SK-N-SH (cell line): ENCODE data around the gene GATA2. TPM values are rescaled to one million over a fixed set of nuclear protein-coding genes. Genes with fewer than 3 reads are reported as not detected.
A peak's percentile ranks its signal among the peaks of the same experiment; 100 is the strongest.

Experiments used
- CTCF ChIA-PET: fragments of 300-600, 350-600 bp; formaldehyde crosslinking; extraction: SDS; loops from one replicate; lab custom pipeline; 2021; lab: Yijun Ruan, JAX
- POLR2A ChIA-PET: fragments of 350-600 bp; sonication (Branson Sonifier 250); formaldehyde crosslinking; extraction: SDS; loops from one replicate; lab custom pipeline; 2020; ENCODE audit warnings: antibody characterized with exemption, inconsistent platforms; lab: Yijun Ruan, JAX
- DNase-seq: peaks from one replicate; pipeline ENCODE4 v3.0.0; 2012
- H2AFZ ChIP-seq: fragments of 200-600 bp; sonication (generic); 2 replicates; pipeline ENCODE4 v1.8.1; 2016; ENCODE audit warnings: antibody characterized with exemption, mild to moderate bottlenecking, low read depth
- H3F3A ChIP-seq: fragments of 200-600 bp; sonication (generic); replicated peaks from 2 replicates; pipeline ENCODE3; 2016; ENCODE audit warnings: antibody characterized with exemption, mild to moderate bottlenecking; ENCODE audit not compliant: insufficient read depth
- H3K27ac ChIP-seq, 2 experiments: fragments of 200-500 bp in 1 of 2; fragments of 200-600 bp in 1 of 2; sonication (Bioruptor generic) in 1 of 2; sonication (generic), shearing (Covaris generic) in 1 of 2; 2 replicates each; pipeline versions ENCODE4 v1.5.1 to v1.6.1; 2014 to 2016; ENCODE audit warnings: low read depth in 2 of 2, inconsistent platforms in 1 of 2, low read length in 1 of 2, mild to moderate bottlenecking in 1 of 2, mixed read lengths in 1 of 2
- H3K27me3 ChIP-seq: fragments of 200-600 bp; sonication (generic), shearing (Covaris generic); 2 replicates; pipeline ENCODE4 v1.6.1; 2016; ENCODE audit warnings: mixed run types; ENCODE audit not compliant: insufficient read depth
- H3K36me3 ChIP-seq, 2 experiments: fragments of 200-500 bp in 1 of 2; fragments of 200-600 bp in 1 of 2; sonication (Bioruptor generic) in 1 of 2; sonication (generic) in 1 of 2; replicated peaks in 1 of 2; 2 replicates each; pipeline versions ENCODE3 to v1.5.1; 2014 to 2016; ENCODE audit warnings: low read length in 1 of 2, mild to moderate bottlenecking in 1 of 2; ENCODE audit not compliant: insufficient read depth in 2 of 2, control insufficient read depth in 1 of 2
- H3K4me1 ChIP-seq, 2 experiments: fragments of 200-500 bp in 1 of 2; fragments of 200-600 bp in 1 of 2; sonication (Bioruptor generic) in 1 of 2; sonication (generic), shearing (Covaris generic) in 1 of 2; 2 replicates each; pipeline versions ENCODE4 v1.5.1 to v1.6.1; 2014 to 2016; ENCODE audit warnings: low read depth in 1 of 2, low read length in 1 of 2, mixed run types in 1 of 2; ENCODE audit not compliant: insufficient read depth in 2 of 2, control insufficient read depth in 1 of 2
- H3K4me2 ChIP-seq: fragments of 200-600 bp; sonication (generic), shearing (Covaris generic); 2 replicates; pipeline ENCODE4 v1.6.1; 2017; ENCODE audit warnings: mixed run types
- H3K4me3 ChIP-seq, 2 experiments: fragments of 200-500 bp in 1 of 2; fragments of 200-600 bp in 1 of 2; sonication (Bioruptor generic) in 1 of 2; sonication (generic), shearing (Covaris generic) in 1 of 2; 2 replicates each; pipeline versions ENCODE4 v1.5.1 to v1.8.1; 2014 to 2016; ENCODE audit warnings: low read depth in 2 of 2, inconsistent platforms in 1 of 2, low read length in 1 of 2, mild to moderate bottlenecking in 1 of 2, mixed read lengths in 1 of 2, moderate library complexity in 1 of 2
- H3K79me2 ChIP-seq: fragments of 200-600 bp; sonication (generic); 2 replicates; pipeline ENCODE4 v1.8.1; 2017; ENCODE audit warnings: mild to moderate bottlenecking; ENCODE audit not compliant: insufficient read depth
- H3K9ac ChIP-seq: fragments of 200-600 bp; sonication (generic); 2 replicates; pipeline ENCODE4 v1.6.1; 2017; ENCODE audit warnings: mixed run types
- H3K9me2 ChIP-seq: fragments of 200-600 bp; sonication (generic); 2 replicates; pipeline ENCODE4 v1.6.1; 2017; ENCODE audit warnings: mixed run types
- H3K9me3 ChIP-seq: fragments of 200-600 bp; sonication (generic); 2 replicates; pipeline ENCODE4 v1.6.1; 2017; ENCODE audit warnings: mixed run types, mild to moderate bottlenecking, moderate library complexity
- H4K20me1 ChIP-seq: fragments of 200-600 bp; sonication (generic); 2 replicates; pipeline ENCODE4 v1.6.1; 2017; ENCODE audit warnings: mild to moderate bottlenecking, mixed run types; ENCODE audit not compliant: insufficient read depth
- CHD2 ChIP-seq: fragments of 150-350 bp; IDR thresholded peaks from 2 replicates; pipeline ENCODE4 v1.6.1; 2018; ENCODE audit warnings: low read length; ENCODE audit not compliant: partially characterized antibody
- EP300 ChIP-seq, 2 experiments: IDR thresholded peaks; 2 replicates each; pipeline versions ENCODE4 v1.4.0 to v1.6.1; 2012; ENCODE audit warnings: borderline replicate concordance in 1 of 2, low read depth in 1 of 2, low read length in 1 of 2
- FOXJ3 ChIP-seq: sonication (generic); formaldehyde crosslinking; IDR thresholded peaks from 2 replicates; pipeline ENCODE4 v1.5.1; 2020; ENCODE audit warnings: mild to moderate bottlenecking, missing genetic modification reagents
- FOXM1 ChIP-seq: IDR thresholded peaks from 2 replicates; pipeline ENCODE4 v1.4.0; 2012; ENCODE audit warnings: low read depth, mild to moderate bottlenecking
- GABPA ChIP-seq: IDR thresholded peaks from 2 replicates; pipeline ENCODE4 v1.4.0; 2012; ENCODE audit warnings: low read depth, mild to moderate bottlenecking
- GATA2 ChIP-seq: sonication (generic); formaldehyde crosslinking; IDR thresholded peaks from 2 replicates; pipeline ENCODE4 v1.5.0; 2020; ENCODE audit warnings: mild to moderate bottlenecking, missing genetic modification reagents
- NFIC ChIP-seq: IDR thresholded peaks from 2 replicates; pipeline ENCODE4 v1.4.0; 2012; ENCODE audit warnings: borderline replicate concordance
- RAD21 ChIP-seq: IDR thresholded peaks from 2 replicates; pipeline ENCODE4 v1.6.1; 2012; ENCODE audit warnings: mild to moderate bottlenecking, low read length
- RCOR1 ChIP-seq: fragments of 150-350 bp; IDR thresholded peaks from 2 replicates; pipeline ENCODE4 v1.6.1; 2017; ENCODE audit warnings: antibody characterized with exemption, low read length
- RXRA ChIP-seq: IDR thresholded peaks from 2 replicates; pipeline ENCODE4 v1.4.0; 2012; ENCODE audit warnings: low read depth, mild to moderate bottlenecking, borderline replicate concordance
- SIN3A ChIP-seq: IDR thresholded peaks from 2 replicates; pipeline ENCODE4 v1.6.1; 2012; ENCODE audit warnings: low read depth, mild to moderate bottlenecking, low read length, moderate library complexity, borderline replicate concordance
- TCF12 ChIP-seq: IDR thresholded peaks from 2 replicates; pipeline ENCODE4 v1.4.0; 2012
- WGBS: methylation state at CpG from one replicate; pipeline ENCODE4 v1.1.6; 2017; ENCODE audit warnings: low lambda C conversion rate; 5-methylcytosine and 5-hydroxymethylcytosine counted together
- polyA plus RNA-seq, 3 experiments: library from polyadenylated mRNA; depleted of rRNA; stranded (reverse); fragments of >200 nt; gene quantifications; 2 replicates each; pipeline ENCODE4 v1.2.3, GENCODE V29; 2012
- TF ChIP-seq, protein P1 (sequence below): fragments of 150-350 bp; IDR thresholded peaks from 2 replicates; pipeline ENCODE4 v1.6.1; 2017; ENCODE audit warnings: antibody characterized with exemption, low read length, low read depth, borderline replicate concordance
- TF ChIP-seq, protein P2 (sequence below): IDR thresholded peaks from 2 replicates; pipeline ENCODE4 v1.4.0; 2012; ENCODE audit warnings: low read depth
- TF ChIP-seq, protein P3 (sequence below): IDR thresholded peaks from 2 replicates; pipeline ENCODE4; 2012
- TF ChIP-seq, protein P4 (sequence below): IDR thresholded peaks from 2 replicates; pipeline ENCODE4 v1.6.1; 2012; ENCODE audit warnings: mild to moderate bottlenecking, low read depth, low read length, moderate library complexity
- TF ChIP-seq, protein P5 (sequence below): IDR thresholded peaks from 2 replicates; pipeline ENCODE4 v1.4.0; 2012; ENCODE audit warnings: low read depth, borderline replicate concordance

GATA2 gene
- polyA plus RNA-seq, 1 of the 3 experiments (the other 2 are of a cell fraction), result 5.5 TPM

DNA sequence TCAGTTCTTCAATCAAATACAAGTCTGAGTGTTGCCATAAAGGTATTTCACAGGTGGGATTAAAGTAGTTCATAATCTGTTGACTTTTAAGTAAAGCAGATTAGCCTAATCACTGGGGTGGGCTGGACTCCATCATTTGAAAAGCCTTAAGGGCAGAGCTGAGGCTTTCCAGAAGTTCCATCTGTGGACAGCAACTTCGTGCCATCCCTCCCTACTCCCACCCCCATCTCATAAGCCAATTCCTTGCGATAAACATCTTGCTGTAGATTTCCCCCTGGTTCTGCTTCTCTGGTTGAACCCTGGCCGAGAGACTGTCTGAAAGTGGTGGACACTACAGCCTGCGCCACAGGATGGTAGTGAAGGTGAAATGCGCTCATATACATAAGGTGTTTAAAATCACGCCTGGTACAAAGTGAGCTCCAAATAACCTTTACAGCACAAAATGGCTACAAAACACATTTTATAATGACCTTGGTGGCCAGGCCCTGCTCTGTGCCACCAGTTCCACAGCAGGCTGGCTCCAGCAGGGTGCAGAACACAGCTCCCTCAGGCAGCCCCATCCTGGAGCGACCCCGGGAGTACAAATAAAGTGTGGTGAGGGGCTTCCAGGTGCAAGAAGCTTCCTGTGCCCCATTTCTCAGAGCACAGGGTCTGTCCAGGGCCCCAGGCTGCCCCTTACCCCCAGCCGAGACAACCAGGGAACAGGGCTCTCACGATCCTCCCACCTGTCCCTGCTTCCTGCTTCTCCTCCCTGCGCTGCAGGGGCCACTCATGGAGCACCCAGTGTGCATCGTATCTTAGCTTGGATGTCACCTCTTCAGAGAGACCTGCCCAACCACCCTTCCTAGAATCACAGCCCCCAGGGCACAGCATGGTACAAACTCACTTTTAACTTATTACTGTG, 25.8 kb upstream of the GATA2 start:
- WGBS, result 54% methylated on average over 10 of the region's 12 CpGs
- CTCF ChIA-PET, result interaction anchor here (1.0 to 2.0 kb wide), 2 partner anchors 14 to 66 kb away, joined by 3 to 10 read pairs; no protein-coding TSS in a partner anchor

DNA sequence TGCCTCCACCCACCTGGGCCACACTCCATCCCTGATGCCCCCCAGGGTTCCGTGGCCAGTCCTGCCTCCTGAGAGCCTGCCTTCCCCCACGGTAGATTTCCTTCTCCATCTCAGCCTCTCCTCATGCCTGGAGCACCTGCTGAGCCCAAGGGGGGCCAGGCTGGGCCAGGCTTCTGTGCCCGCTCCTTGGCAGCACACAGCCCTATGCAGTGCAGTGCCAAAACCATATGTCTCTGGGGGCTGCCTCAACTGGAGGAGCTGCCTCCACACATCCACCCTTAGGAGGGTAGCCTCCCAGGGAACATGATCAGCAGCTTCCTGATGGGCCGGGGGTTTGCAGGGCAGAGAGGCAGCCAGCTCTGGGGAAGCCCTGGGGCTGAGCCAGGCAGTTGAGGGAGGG, 24.6 kb upstream of the GATA2 start:
- H3K9ac ChIP-seq, result no peak overlapping the region
- H3K9me3 ChIP-seq, result no peaks in the 10 kb centered on the region; the same call in 1 of the 2 replicates
- no peak for TF ChIP-seq TCF12
- no peak for TF ChIP-seq RCOR1
- TF ChIP-seq, protein P1, sequence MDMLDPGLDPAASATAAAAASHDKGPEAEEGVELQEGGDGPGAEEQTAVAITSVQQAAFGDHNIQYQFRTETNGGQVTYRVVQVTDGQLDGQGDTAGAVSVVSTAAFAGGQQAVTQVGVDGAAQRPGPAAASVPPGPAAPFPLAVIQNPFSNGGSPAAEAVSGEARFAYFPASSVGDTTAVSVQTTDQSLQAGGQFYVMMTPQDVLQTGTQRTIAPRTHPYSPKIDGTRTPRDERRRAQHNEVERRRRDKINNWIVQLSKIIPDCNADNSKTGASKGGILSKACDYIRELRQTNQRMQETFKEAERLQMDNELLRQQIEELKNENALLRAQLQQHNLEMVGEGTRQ, result no peak
- TF ChIP-seq RXRA, result no peak
- no peak for TF ChIP-seq NFIC
- no peak for TF ChIP-seq SIN3A
- TF ChIP-seq, protein P2, sequence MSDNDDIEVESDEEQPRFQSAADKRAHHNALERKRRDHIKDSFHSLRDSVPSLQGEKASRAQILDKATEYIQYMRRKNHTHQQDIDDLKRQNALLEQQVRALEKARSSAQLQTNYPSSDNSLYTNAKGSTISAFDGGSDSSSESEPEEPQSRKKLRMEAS, result no peak
- no peak for TF ChIP-seq EP300 (IDR thresholded peaks at IDR 0.05; ENCODE audit: borderline replicate concordance in 1 of 2, low read depth in 1 of 2, low read length in 1 of 2)
- TF ChIP-seq GABPA, result no peak
- TF ChIP-seq, protein P3, sequence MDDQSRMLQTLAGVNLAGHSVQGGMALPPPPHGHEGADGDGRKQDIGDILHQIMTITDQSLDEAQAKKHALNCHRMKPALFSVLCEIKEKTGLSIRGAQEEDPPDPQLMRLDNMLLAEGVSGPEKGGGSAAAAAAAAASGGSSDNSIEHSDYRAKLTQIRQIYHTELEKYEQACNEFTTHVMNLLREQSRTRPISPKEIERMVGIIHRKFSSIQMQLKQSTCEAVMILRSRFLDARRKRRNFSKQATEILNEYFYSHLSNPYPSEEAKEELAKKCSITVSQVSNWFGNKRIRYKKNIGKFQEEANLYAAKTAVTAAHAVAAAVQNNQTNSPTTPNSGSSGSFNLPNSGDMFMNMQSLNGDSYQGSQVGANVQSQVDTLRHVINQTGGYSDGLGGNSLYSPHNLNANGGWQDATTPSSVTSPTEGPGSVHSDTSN, result no peak
- TF ChIP-seq RAD21, result no peak
- TF ChIP-seq, protein P4, sequence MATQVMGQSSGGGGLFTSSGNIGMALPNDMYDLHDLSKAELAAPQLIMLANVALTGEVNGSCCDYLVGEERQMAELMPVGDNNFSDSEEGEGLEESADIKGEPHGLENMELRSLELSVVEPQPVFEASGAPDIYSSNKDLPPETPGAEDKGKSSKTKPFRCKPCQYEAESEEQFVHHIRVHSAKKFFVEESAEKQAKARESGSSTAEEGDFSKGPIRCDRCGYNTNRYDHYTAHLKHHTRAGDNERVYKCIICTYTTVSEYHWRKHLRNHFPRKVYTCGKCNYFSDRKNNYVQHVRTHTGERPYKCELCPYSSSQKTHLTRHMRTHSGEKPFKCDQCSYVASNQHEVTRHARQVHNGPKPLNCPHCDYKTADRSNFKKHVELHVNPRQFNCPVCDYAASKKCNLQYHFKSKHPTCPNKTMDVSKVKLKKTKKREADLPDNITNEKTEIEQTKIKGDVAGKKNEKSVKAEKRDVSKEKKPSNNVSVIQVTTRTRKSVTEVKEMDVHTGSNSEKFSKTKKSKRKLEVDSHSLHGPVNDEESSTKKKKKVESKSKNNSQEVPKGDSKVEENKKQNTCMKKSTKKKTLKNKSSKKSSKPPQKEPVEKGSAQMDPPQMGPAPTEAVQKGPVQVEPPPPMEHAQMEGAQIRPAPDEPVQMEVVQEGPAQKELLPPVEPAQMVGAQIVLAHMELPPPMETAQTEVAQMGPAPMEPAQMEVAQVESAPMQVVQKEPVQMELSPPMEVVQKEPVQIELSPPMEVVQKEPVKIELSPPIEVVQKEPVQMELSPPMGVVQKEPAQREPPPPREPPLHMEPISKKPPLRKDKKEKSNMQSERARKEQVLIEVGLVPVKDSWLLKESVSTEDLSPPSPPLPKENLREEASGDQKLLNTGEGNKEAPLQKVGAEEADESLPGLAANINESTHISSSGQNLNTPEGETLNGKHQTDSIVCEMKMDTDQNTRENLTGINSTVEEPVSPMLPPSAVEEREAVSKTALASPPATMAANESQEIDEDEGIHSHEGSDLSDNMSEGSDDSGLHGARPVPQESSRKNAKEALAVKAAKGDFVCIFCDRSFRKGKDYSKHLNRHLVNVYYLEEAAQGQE, result no peak
- TF ChIP-seq FOXJ3 (CRISPR knock-in tag), result no peak

More for the DNA sequence above, 25.8 kb upstream of the GATA2 start:
- Histone ChIP-seq H3K9me2 (no peaks in the 10 kb centered on the region), H3K4me1 (peaks cover 0 to 14% of the 10 kb centered on the region in 2 experiments; a peak in 1 of 4 replicates), H3K27me3 (peaks cover 7% of the 10 kb centered on the region; the same call in 1 of the 2 replicates), H3K4me2 (no peak overlapping the region), H3K79me2 (no peaks in the 10 kb centered on the region), H4K20me1 (no peaks in the 10 kb centered on the region), H3K27ac (peak overlapping the region in 1 of 2 experiments; percentile 36; a peak in 1 of 4 replicates), H3K9ac (no peak overlapping the region), H2AFZ (no peak overlapping the region), H3K36me3 (no peaks in the 10 kb centered on the region), H3K9me3 (no peaks in the 10 kb centered on the region; the same call in 1 of the 2 replicates), H3F3A (no peaks in the 10 kb centered on the region), H3K4me3 (no peak overlapping the region)
- POLR2A ChIA-PET, result no interaction called here
- DNase-seq, result peak; percentile 68
- TF ChIP-seq GATA2 (CRISPR knock-in tag) (peak; percentile 75), FOXM1 (no peak), FOXJ3 (CRISPR knock-in tag) (no peak), RAD21 (0 out of 2 replicates have a peak, but pooled peaks have one; percentile 9), EP300 (IDR thresholded peaks at IDR 0.05; ENCODE audit: borderline replicate concordance in 1 of 2, low read depth in 1 of 2, low read length in 1 of 2) (peak in 1 of 2 experiments; percentile 69; a peak in 2 of 4 replicates), CHD2 (peak; percentile 40), RCOR1 (peak; percentile 58; the same call in 1 of the 2 replicates), SIN3A (no peak)
- TF ChIP-seq, protein P5, sequence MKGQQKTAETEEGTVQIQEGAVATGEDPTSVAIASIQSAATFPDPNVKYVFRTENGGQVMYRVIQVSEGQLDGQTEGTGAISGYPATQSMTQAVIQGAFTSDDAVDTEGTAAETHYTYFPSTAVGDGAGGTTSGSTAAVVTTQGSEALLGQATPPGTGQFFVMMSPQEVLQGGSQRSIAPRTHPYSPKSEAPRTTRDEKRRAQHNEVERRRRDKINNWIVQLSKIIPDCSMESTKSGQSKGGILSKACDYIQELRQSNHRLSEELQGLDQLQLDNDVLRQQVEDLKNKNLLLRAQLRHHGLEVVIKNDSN, result no peak
- TF ChIP-seq, protein P2, result no peak

More for the DNA sequence above, 24.6 kb upstream of the GATA2 start:
- ChIA-PET CTCF (no interaction called here), POLR2A (interaction anchor here (0.6 kb wide), 1 partner anchor 109 kb away, joined by 3 read pairs; no protein-coding TSS in a partner anchor)
- Histone ChIP-seq H3K27me3 (peaks cover 6% of the 10 kb centered on the region; the same call in 1 of the 2 replicates), H3K36me3 (no peaks in the 10 kb centered on the region), H3K4me1 (peaks cover 0 to 14% of the 10 kb centered on the region in 2 experiments; a peak in 1 of 4 replicates), H3K9me2 (no peaks in the 10 kb centered on the region), H3K27ac (no peak overlapping the region), H3K79me2 (no peaks in the 10 kb centered on the region), H2AFZ (no peak overlapping the region), H3K4me2 (no peak overlapping the region), H3F3A (no peaks in the 10 kb centered on the region), H4K20me1 (no peaks in the 10 kb centered on the region), H3K4me3 (no peak overlapping the region)
- no peak for DNase-seq
- WGBS, result 37% methylated on average over 3 of the region's 4 CpGs
